HepG2 (cell line): ENCODE data around the gene RIN3. TPM values are rescaled to one million over a fixed set of nuclear protein-coding genes. Genes with fewer than 3 reads are reported as not detected.

Source experiments
- ATAC-seq: fragments of 200-7000 bp; cut with Tn5 transposase; 3 replicates; pipeline ENCODE4 v1.9.1; 2020; ENCODE audit warnings: mild to moderate bottlenecking, moderate library complexity
- BruUV-seq: library from RNA; stranded (reverse); fragments of 400-500 nt; replicated peaks from 2 replicates; lab custom pipeline; 2021; lab: Mats Ljungman, UMichigan
- CTCF ChIA-PET: fragments of 300-600 bp; formaldehyde crosslinking; extraction: SDS; loops from one replicate; lab custom pipeline; 2021; ENCODE audit warnings: low total read pairs, inconsistent platforms, low intra/inter-chr PET ratio; lab: Yijun Ruan, JAX
- POLR2A ChIA-PET: fragments of 350-600 bp; sonication (Branson Sonifier 250); formaldehyde crosslinking; loops from one replicate; lab custom pipeline; 2020; ENCODE audit warnings: antibody characterized with exemption, inconsistent platforms; lab: Yijun Ruan, JAX
- DNase-seq: peaks from one replicate; pipeline ENCODE4 v3.0.0-alpha.2; 2015; ENCODE audit warnings: low spot score
- FAIRE-seq: peaks from 3 replicates; lab custom pipeline; 2011; peaks lifted over from hg19 to GRCh38; lab: Jason Lieb, UNC
- H2AFZ ChIP-seq: one replicate; pipeline ENCODE4 v1.6.1; 2011; ENCODE audit warnings: low read length, inconsistent platforms
- H3K27ac ChIP-seq: fragments of 300-600 bp; 3 replicates; pipeline ENCODE4 v1.8.0; 2011; ENCODE audit warnings: mixed run types, mild to moderate bottlenecking, mixed read lengths, low read length, inconsistent platforms; ENCODE audit not compliant: insufficient read depth; ENCODE audit errors: extremely low read length
- H3K27me3 ChIP-seq, 2 experiments: fragments of 200-600 bp in 1 of 2; 2 replicates in 1 of 2; 3 replicates in 1 of 2; pipeline versions ENCODE4 v1.6.0 to v1.8.0; 2011; ENCODE audit warnings: low read length in 2 of 2, mild to moderate bottlenecking in 2 of 2, moderate library complexity in 2 of 2, inconsistent platforms in 1 of 2; ENCODE audit not compliant: insufficient read depth in 2 of 2, control insufficient read depth in 1 of 2
- H3K36me3 ChIP-seq, 2 experiments: fragments of 200-600 bp in 1 of 2; replicated peaks in 1 of 2; 2 replicates in 1 of 2; 3 replicates in 1 of 2; pipeline versions ENCODE4 v1.5.1 to v1.8.0; 2011; ENCODE audit warnings: low read length in 2 of 2, inconsistent platforms in 1 of 2; ENCODE audit not compliant: insufficient read depth in 2 of 2, control insufficient read depth in 1 of 2
- H3K4me1 ChIP-seq: 2 replicates; pipeline ENCODE4 v1.5.1; 2012; ENCODE audit warnings: low read length, inconsistent platforms; ENCODE audit not compliant: insufficient read depth
- H3K4me2 ChIP-seq: 2 replicates; pipeline ENCODE4 v1.6.0; 2011; ENCODE audit warnings: low read depth, low read length, inconsistent platforms
- H3K4me3 ChIP-seq, 3 experiments: fragments of 200-600 bp in 1 of 3; sonication (generic), shearing (Covaris generic) in 1 of 3; replicated peaks in 1 of 3; 2 replicates each; pipeline ENCODE4 v1.5.1; 2011 to 2016; ENCODE audit warnings: low read length in 3 of 3, inconsistent platforms in 2 of 3, low read depth in 2 of 3, mild to moderate bottlenecking in 2 of 3, control low read depth in 1 of 3, mixed read lengths in 1 of 3; ENCODE audit not compliant: insufficient read depth in 1 of 3
- H3K79me2 ChIP-seq: one replicate; pipeline ENCODE4 v1.6.1; 2011; ENCODE audit warnings: low read length, inconsistent platforms; ENCODE audit not compliant: insufficient read depth
- H3K9ac ChIP-seq: 2 replicates; pipeline ENCODE4 v1.6.0; 2011; ENCODE audit warnings: mild to moderate bottlenecking, low read depth, low read length, inconsistent platforms; ENCODE audit not compliant: insufficient read depth
- H3K9me3 ChIP-seq: 2 replicates; pipeline ENCODE4 v1.5.1; 2012; ENCODE audit warnings: mild to moderate bottlenecking, low read length
- H4K20me1 ChIP-seq: 2 replicates; pipeline ENCODE4 v1.6.0; 2011; ENCODE audit warnings: inconsistent platforms, mild to moderate bottlenecking, low read length, moderate library complexity; ENCODE audit not compliant: insufficient read depth
- ARHGAP35 ChIP-seq: sonication (generic); formaldehyde crosslinking; IDR thresholded peaks from 2 replicates; pipeline ENCODE4 v1.9.0; 2022; ENCODE audit warnings: mild to moderate bottlenecking, inconsistent platforms, moderate library complexity, missing genetic modification reagents, borderline replicate concordance
- ARID2 ChIP-seq: sonication (generic); formaldehyde crosslinking; IDR thresholded peaks from 2 replicates; pipeline ENCODE4 v1.8.1; 2022; ENCODE audit warnings: mild to moderate bottlenecking, missing genetic modification reagents, borderline replicate concordance
- CEBPG ChIP-seq: IDR thresholded peaks from 2 replicates; pipeline ENCODE4 v1.6.1; 2016
- KDM4B ChIP-seq: sonication (generic); formaldehyde crosslinking; IDR thresholded peaks from 2 replicates; pipeline ENCODE4 v1.4.0; 2020; ENCODE audit warnings: missing genetic modification reagents
- PAX8 ChIP-seq: sonication (generic); formaldehyde crosslinking; IDR thresholded peaks from 2 replicates; pipeline ENCODE4 v1.8.0; 2022; ENCODE audit warnings: mild to moderate bottlenecking, missing genetic modification reagents, borderline replicate concordance
- RXRB ChIP-seq: IDR thresholded peaks from 2 replicates; pipeline ENCODE4 v1.6.1; 2016; ENCODE audit warnings: borderline replicate concordance, missing genetic modification reagents, missing compliant biosample characterization
- THYN1 ChIP-seq: sonication (generic); formaldehyde crosslinking; IDR thresholded peaks from 2 replicates; pipeline ENCODE4 v1.8.1; 2023; ENCODE audit warnings: low read depth, mild to moderate bottlenecking, moderate library complexity, missing genetic modification reagents, borderline replicate concordance
- ZBTB21 ChIP-seq: sonication (generic); formaldehyde crosslinking; IDR thresholded peaks from 2 replicates; pipeline ENCODE4 v1.4.0; 2020; ENCODE audit warnings: missing genetic modification reagents
- ZNF225 ChIP-seq: sonication (generic); formaldehyde crosslinking; IDR thresholded peaks from 2 replicates; pipeline ENCODE4 v1.4.0; 2020; ENCODE audit warnings: mild to moderate bottlenecking, missing genetic modification reagents
- WGBS: methylation state at CpG from one replicate; pipeline ENCODE4 v1.1.6; 2017; ENCODE audit warnings: low lambda C conversion rate; 5-methylcytosine and 5-hydroxymethylcytosine counted together
- in situ Hi-C: cut with HindIII; loops from 2 replicates; pipeline ENCODE4 v1.10.0; 2017; ENCODE audit warnings: low pct_unique_long_range_greater_than_20kb; ENCODE audit not compliant: extremely low pct_ligation_motif_present
- intact Hi-C: fragments of 100-400 bp; cut with micrococcal nuclease; formaldehyde crosslinking; loops from one replicate; pipeline ENCODE4 v1.10.0; 2022; ENCODE audit not compliant: unreplicated experiment
- polyA plus RNA-seq, 8 experiments: library from polyadenylated mRNA; depleted of rRNA in 3 of 8; stranded (reverse) in 7 of 8; unstranded in 1 of 8; fragments of >200 nt; fragmentation: Illumina TruSeq in 4 of 8; extraction: Trizol in 4 of 8; gene quantifications; 2 replicates each; pipeline versions ENCODE4 v1.2.1 to v1.2.3, GENCODE V29; 2011 to 2016; ENCODE audit warnings: low read depth in 4 of 8, missing spikeins in 1 of 8, mixed read lengths in 1 of 8; ENCODE audit not compliant: insufficient read depth in 1 of 8
- total RNA-seq, 5 experiments: library from RNA; depleted of rRNA; stranded (reverse); fragments of >200 nt; fragmentation: Illumina TruSeq; extraction: Trizol; gene quantifications; 2 replicates each; pipeline ENCODE4 v1.2.3, GENCODE V29; 2016; ENCODE audit warnings: low read depth in 1 of 5
- TF ChIP-seq, protein P1 (sequence below): fragments of 450-650 bp; IDR thresholded peaks from 2 replicates; pipeline ENCODE4 v1.6.1; 2017
- TF ChIP-seq, protein P2 (sequence below): sonication (generic); formaldehyde crosslinking; IDR thresholded peaks from 2 replicates; pipeline ENCODE4 v1.9.0; 2021; ENCODE audit warnings: missing genetic modification reagents, borderline replicate concordance
- TF ChIP-seq, protein P3 (sequence below): sonication (generic); formaldehyde crosslinking; IDR thresholded peaks from 2 replicates; pipeline ENCODE4 v1.9.0; 2021; ENCODE audit warnings: missing genetic modification reagents, mild to moderate bottlenecking, borderline replicate concordance

The RIN3 gene
- total and polyA plus RNA-seq, 2 of the 13 experiments (the other 11 are each of a cell fraction or from before 2014, with no cell fraction given), result 2.3 to 3.6 TPM

DNA sequence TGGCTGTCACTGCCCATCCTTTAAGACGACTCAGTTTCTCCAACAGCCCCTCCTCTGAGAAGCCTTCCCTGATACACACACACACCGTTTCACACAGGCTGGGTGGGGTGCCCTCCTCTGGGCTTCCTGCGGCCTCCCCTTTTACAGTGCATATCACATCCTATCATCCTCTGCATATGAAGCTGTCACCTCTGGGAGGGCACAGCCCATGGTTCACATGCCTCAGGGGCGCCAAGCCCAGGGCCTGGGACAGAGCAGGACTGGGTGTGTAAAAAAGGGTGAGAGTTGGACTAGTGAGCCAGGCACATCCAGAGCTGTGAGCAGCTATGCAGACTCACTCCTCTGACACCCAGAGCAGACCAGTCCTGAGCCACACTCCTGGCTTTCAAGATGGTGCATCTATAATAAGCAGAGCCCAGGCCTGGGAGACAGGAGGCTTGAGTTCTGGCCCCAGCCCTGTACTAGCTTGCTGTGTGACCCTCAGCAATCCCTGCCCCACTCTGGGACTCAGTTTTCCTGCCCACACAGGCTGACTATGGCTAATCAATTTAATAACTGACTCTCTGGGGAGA lies 172.3 kb downstream of the RIN3 start:
- FAIRE-seq, result no peak
- 95% methylated on average over 4 of the region's 4 CpGs for WGBS
- no peak overlapping the region for H2AFZ ChIP-seq
- H3K4me3 ChIP-seq, result no peak overlapping the region
- H3K4me2 ChIP-seq, result no peak overlapping the region
- BruUV-seq, result no TSS peak
- no peak for ATAC-seq
- in situ Hi-C loops (no loop called here), intact Hi-C loops (no loop called here)
- POLR2A ChIA-PET, result no interaction called here
- no peaks in the 10 kb centered on the region for H3K4me1 ChIP-seq
- DNase-seq, result no peak
- H4K20me1 ChIP-seq, result 0 out of 2 replicates have a peak, but pooled peaks cover 6% of the 10 kb centered on the region
- H3K27me3 ChIP-seq, result no peaks in the 10 kb centered on the region
- H3K9me3 ChIP-seq, result no peaks in the 10 kb centered on the region
- CTCF ChIA-PET, result interaction anchor here (2.4 kb wide), 1 partner anchor 98 kb away, joined by 16 read pairs; no protein-coding TSS in a partner anchor
- no peak for TF ChIP-seq CEBPG (CRISPR knock-in tag)
- no peak for TF ChIP-seq RXRB (CRISPR knock-in tag)
- no peak for TF ChIP-seq ZNF225 (CRISPR knock-in tag)
- TF ChIP-seq, protein P1, sequence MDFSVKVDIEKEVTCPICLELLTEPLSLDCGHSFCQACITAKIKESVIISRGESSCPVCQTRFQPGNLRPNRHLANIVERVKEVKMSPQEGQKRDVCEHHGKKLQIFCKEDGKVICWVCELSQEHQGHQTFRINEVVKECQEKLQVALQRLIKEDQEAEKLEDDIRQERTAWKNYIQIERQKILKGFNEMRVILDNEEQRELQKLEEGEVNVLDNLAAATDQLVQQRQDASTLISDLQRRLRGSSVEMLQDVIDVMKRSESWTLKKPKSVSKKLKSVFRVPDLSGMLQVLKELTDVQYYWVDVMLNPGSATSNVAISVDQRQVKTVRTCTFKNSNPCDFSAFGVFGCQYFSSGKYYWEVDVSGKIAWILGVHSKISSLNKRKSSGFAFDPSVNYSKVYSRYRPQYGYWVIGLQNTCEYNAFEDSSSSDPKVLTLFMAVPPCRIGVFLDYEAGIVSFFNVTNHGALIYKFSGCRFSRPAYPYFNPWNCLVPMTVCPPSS, result no peak
- TF ChIP-seq KDM4B (CRISPR knock-in tag), result no peak
- no peak for TF ChIP-seq THYN1 (CRISPR knock-in tag)
- no peak for TF ChIP-seq ARID2 (CRISPR knock-in tag)
- TF ChIP-seq, protein P2, sequence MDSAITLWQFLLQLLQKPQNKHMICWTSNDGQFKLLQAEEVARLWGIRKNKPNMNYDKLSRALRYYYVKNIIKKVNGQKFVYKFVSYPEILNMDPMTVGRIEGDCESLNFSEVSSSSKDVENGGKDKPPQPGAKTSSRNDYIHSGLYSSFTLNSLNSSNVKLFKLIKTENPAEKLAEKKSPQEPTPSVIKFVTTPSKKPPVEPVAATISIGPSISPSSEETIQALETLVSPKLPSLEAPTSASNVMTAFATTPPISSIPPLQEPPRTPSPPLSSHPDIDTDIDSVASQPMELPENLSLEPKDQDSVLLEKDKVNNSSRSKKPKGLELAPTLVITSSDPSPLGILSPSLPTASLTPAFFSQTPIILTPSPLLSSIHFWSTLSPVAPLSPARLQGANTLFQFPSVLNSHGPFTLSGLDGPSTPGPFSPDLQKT (CRISPR knock-in tag), result no peak
- no peak for TF ChIP-seq PAX8 (CRISPR knock-in tag)
- TF ChIP-seq ARHGAP35, result no peak
- no peak for TF ChIP-seq ZBTB21
- TF ChIP-seq, protein P3, sequence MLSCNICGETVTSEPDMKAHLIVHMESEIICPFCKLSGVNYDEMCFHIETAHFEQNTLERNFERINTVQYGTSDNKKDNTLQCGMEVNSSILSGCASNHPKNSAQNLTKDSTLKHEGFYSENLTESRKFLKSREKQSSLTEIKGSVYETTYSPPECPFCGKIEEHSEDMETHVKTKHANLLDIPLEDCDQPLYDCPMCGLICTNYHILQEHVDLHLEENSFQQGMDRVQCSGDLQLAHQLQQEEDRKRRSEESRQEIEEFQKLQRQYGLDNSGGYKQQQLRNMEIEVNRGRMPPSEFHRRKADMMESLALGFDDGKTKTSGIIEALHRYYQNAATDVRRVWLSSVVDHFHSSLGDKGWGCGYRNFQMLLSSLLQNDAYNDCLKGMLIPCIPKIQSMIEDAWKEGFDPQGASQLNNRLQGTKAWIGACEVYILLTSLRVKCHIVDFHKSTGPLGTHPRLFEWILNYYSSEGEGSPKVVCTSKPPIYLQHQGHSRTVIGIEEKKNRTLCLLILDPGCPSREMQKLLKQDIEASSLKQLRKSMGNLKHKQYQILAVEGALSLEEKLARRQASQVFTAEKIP (CRISPR knock-in tag), result no peak
- peaks cover 5 to 8% of the 10 kb centered on the region in 2 experiments; a peak in 3 of 5 replicates for H3K36me3 ChIP-seq
- no peak overlapping the region for H3K27ac ChIP-seq
- H3K79me2 ChIP-seq, result no peaks in the 10 kb centered on the region
- no peak overlapping the region for H3K9ac ChIP-seq
